Measurements from ENCODE around the gene DOCK10.

GRCh38 chr2:224882291-224883171, 159.7 kb downstream of the DOCK10 start:
- TF ChIP-seq MTA1 (IDR thresholded peaks at IDR 0.05; ENCODE audit: borderline replicate concordance) (no peak), EZH2 (IDR thresholded peaks at IDR 0.05; ENCODE audit: borderline replicate concordance, low read depth, low read length) (no peak), BDP1 (IDR thresholded peaks at IDR 0.05; ENCODE audit: insufficient read depth, insufficient read length) (no peak), RBFOX2 (IDR thresholded peaks at IDR 0.05; ENCODE audit: low read depth, low read length) (no peak), EP300 (IDR thresholded peaks at IDR 0.05; ENCODE audit: low read length) (no peak), ZNF384 (IDR thresholded peaks at IDR 0.05; ENCODE audit: low read depth, low read length) (no peak), MAFF (IDR thresholded peaks at IDR 0.05; ENCODE audit: low read length) (no peak), POLR2A (conservative IDR thresholded peaks at IDR 0.05) (no peak), ZFX (CRISPR knock-in tag; IDR thresholded peaks at IDR 0.05) (no peak), RBM17 (IDR thresholded peaks at IDR 0.05; ENCODE audit: borderline replicate concordance, low read depth, low read length) (no peak), SIRT6 (IDR thresholded peaks at IDR 0.05; ENCODE audit: low read depth, low read length) (no peak), FOXA1 (IDR thresholded peaks at IDR 0.05; ENCODE audit: borderline replicate concordance) (no peak)
- TF ChIP-seq, protein P1, sequence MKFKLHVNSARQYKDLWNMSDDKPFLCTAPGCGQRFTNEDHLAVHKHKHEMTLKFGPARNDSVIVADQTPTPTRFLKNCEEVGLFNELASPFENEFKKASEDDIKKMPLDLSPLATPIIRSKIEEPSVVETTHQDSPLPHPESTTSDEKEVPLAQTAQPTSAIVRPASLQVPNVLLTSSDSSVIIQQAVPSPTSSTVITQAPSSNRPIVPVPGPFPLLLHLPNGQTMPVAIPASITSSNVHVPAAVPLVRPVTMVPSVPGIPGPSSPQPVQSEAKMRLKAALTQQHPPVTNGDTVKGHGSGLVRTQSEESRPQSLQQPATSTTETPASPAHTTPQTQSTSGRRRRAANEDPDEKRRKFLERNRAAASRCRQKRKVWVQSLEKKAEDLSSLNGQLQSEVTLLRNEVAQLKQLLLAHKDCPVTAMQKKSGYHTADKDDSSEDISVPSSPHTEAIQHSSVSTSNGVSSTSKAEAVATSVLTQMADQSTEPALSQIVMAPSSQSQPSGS (CRISPR knock-in tag; IDR thresholded peaks at IDR 0.05): no peak

All from K562 (cell line).